ENCODE measurements around the gene IRGM.
"Not testable (repeated sequence)": the region's sequence is repeated elsewhere in the genome, so short reads cannot be mapped to it uniquely, and the experiment has no call there.

IRGM gene

GRCh38 chr5:150846308-150846653, at the start of gene IRGM:
Gene IRGM (plus strand): TSS chr5:150846521. CDS start chr5:150848124, 1,603 bp downstream.
- not testable (repeated sequence) for DNase-seq

- no peak for DNase-seq
These were observed 48.9 kb upstream of the IRGM start for GRCh38 chr5:150797384-150797783.

GRCh38 chr5:150801117-150801927, 45.0 kb upstream of the IRGM start:
- peak; percentile 38 for DNase-seq

GRCh38 chr5:150804388-150804787, 41.9 kb upstream of the IRGM start:
- no peak for DNase-seq

- DNase-seq = no peak
These were observed 37.0 kb upstream of the IRGM start for GRCh38 chr5:150809363-150809762.

- no peak for DNase-seq
These were observed 31.3 kb upstream of the IRGM start for GRCh38 chr5:150815010-150815409.

GRCh38 chr5:150816946-150817345, 29.4 kb upstream of the IRGM start:
- DNase-seq = no peak

GRCh38 chr5:150829744-150830143, 16.6 kb upstream of the IRGM start:
- DNase-seq = no peak

GRCh38 chr5:150831821-150832220, 14.5 kb upstream of the IRGM start:
- not testable (repeated sequence) for DNase-seq

GRCh38 chr5:150836064-150836463, 10.3 kb upstream of the IRGM start:
- no peak for DNase-seq

GRCh38 chr5:150836703-150837102, 9.6 kb upstream of the IRGM start:
- no peak for DNase-seq

- DNase-seq = not testable (repeated sequence)
These were observed 999 bp upstream of the IRGM start for GRCh38 chr5:150845185-150845859.

GRCh38 chr5:150846654-150847333, 473 bp downstream of the IRGM start:
- DNase-seq = peak; percentile 73

GRCh38 chr5:150847334-150847695, 994 bp downstream of the IRGM start:
- no peak for DNase-seq

GRCh38 chr5:150848271-150848670, 1.9 kb downstream of the IRGM start:
- DNase-seq = no peak

- peak; percentile 87 for DNase-seq
These were observed 4.7 kb downstream of the IRGM start for GRCh38 chr5:150851039-150851438.

- no peak for DNase-seq
These were observed 7.2 kb downstream of the IRGM start for GRCh38 chr5:150853561-150853960.

- not testable (repeated sequence) for DNase-seq
These were observed 10.4 kb downstream of the IRGM start for GRCh38 chr5:150856700-150857099.

GRCh38 chr5:150860246-150860821, 14.0 kb downstream of the IRGM start:
- DNase-seq = no peak

- no peak for DNase-seq
These were observed 15.7 kb downstream of the IRGM start for GRCh38 chr5:150862070-150862469.

- no peak for DNase-seq
These were observed 33.0 kb downstream of the IRGM start for GRCh38 chr5:150879358-150879757.

GRCh38 chr5:150895431-150896428, 49.4 kb downstream of the IRGM start:
- no peak for DNase-seq
